UCSD-AML1 (cell line): ENCODE data around the gene ST7.
"Not testable (repeated sequence)": the region's sequence is repeated elsewhere in the genome, so short reads cannot be mapped to it uniquely, and the experiment has no call there.

ENCODE experiments used
- DNase-seq: peaks from one replicate; lab custom pipeline; 2025; ENCODE audit not compliant: unreplicated experiment; lab: John Stamatoyannopoulos, UW

Gene ST7, protein sequence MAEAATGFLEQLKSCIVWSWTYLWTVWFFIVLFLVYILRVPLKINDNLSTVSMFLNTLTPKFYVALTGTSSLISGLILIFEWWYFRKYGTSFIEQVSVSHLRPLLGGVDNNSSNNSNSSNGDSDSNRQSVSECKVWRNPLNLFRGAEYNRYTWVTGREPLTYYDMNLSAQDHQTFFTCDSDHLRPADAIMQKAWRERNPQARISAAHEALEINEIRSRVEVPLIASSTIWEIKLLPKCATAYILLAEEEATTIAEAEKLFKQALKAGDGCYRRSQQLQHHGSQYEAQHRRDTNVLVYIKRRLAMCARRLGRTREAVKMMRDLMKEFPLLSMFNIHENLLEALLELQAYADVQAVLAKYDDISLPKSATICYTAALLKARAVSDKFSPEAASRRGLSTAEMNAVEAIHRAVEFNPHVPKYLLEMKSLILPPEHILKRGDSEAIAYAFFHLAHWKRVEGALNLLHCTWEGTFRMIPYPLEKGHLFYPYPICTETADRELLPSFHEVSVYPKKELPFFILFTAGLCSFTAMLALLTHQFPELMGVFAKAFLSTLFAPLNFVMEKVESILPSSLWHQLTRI

GRCh38 chr7:116953372-116953905 is at the start of gene ST7:
Gene ST7 (plus strand): TSS chr7:116953501. CDS start chr7:116953541, 40 bp downstream.
- peak; percentile 47 for DNase-seq

DNA sequence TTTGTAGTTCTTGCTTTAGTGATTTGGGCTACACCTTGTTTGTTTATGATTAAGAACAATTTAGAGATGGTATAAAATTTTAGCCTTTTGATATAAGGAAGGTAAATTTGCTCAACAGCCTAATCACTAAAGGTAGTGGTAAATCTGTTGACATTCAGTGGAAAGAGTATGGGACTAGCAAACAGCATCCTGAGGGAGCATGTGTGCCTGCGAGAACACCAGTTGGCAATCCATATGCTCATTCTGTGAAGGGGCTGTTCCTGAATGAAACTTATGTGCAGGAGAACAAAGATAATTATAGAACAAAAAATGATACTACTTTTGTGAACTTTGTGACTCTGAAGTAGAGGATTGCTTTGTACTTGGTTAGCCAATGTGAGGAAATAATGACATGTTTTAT is 46.9 kb upstream of the ST7 start:
- no peak for DNase-seq

DNA sequence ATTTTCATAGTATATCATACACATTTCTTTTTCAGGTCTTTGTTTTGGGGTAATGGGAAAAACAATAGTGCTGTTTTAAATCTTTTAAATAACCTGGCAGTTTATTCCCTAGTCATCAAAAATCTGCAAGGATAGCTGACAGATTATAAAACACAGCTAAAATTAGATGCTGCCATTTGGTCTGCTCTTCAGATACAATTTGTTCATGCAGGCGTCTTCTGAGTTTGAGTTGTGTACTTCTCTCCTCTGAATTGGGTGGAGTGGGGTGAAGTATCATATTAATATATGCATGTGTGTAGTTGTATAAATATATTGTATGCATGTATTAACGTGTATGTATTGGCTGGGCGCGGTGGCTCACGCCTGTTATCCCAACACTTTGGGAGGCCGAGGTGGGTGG is 42.9 kb upstream of the ST7 start:
- DNase-seq: no peak

DNA sequence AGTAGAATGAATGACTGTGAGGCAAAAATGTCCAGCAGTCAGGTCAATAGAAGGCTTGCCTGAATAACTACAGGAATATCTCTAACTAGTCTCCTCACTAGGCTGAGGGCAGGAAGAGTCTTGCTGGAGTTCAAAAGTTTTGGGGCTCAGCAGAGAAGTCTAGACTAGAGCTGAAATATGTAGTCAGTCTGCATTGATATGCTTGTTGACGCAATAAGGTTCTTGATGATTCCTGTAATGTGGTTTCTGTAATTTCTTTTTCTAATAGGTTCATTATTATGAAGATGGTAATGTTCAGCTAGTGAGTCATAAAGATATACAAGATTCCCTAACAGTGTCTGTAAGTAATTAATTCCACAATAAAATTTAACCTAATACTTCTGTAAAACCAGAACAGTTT is 41.5 kb upstream of the ST7 start:
- no peak for DNase-seq

- DNase-seq: no peak
These were observed 40.9 kb upstream of the ST7 start for GRCh38 chr7:116912269-116912909.

DNA sequence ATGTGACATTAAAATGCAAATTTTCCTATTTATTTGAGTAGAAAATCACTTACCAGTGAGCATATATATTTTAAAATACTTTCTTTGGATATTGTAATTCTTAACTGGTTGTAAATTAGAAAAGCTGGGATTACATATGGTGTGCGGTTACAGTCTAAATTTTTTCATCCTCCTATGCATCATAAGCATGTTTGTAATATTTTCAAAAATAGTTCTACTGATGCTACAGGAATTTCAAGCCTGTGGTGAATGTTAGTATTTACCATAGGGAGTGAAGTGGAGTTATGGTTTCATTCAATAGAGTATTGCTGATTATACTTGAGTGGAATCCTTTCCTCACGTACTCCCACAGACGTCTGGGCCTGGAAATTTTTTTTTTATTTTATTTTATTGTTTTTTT is 34.6 kb upstream of the ST7 start:
- no peak for DNase-seq

DNA sequence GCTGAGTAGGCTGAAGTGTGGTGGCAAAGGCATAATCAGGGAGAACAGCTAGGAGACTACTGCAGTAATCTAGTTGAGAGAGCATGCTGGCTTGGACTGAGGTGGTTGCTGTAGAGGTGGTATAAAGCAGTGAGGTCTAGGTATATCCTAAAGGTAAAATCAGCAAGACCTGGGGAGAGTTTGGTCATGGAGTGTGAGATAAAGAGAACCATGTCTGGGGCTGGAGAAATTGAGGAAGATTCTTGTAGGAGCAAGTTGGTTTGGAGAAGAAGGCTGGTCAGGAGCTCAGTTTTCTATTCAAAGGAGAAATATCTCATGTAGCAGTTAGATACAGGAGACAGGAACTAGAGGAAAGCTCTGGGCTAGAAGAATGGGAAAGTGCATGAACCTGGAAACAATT is 32.9 kb upstream of the ST7 start:
- DNase-seq: no peak

- DNase-seq: no peak
These were observed 30.8 kb upstream of the ST7 start for GRCh38 chr7:116922545-116922944.

DNA sequence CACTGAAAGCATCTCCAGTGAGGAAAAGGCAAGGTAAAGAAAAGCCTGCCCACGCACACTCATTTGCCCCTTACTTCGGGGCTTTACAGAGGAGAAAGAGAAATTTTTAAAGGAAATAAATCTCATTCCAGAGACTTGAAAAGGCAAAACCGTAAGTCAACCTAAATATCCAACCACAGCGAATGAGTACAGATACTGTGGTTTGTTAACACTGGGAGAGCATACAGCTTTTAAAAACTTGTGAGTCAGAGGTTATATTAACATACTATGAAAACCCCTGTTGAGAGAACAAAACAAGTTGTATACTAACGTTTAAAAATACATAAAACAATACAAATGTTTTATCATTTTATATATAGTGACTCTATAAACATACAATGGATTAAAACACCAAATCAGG is 28.6 kb upstream of the ST7 start:
- no peak for DNase-seq

DNA sequence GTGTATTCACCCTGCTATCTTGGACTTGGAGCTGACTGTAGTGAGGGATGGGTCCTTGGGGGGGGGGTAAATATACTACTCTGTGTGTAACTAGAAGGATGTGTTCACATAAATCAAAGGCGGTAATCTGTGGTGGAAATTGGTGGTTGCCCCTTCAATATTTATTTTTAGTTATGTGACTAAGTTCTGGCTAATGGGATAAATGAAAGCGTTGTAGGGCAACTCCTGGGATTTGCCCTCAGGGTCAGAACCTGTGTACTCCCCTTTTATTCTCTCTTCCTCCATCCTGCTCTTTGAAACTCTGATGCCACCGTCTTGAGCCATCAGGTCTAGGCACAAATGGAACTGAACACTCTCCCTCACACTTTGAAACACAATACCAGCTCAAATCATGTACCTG is 24.3 kb upstream of the ST7 start:
- no peak for DNase-seq

DNA sequence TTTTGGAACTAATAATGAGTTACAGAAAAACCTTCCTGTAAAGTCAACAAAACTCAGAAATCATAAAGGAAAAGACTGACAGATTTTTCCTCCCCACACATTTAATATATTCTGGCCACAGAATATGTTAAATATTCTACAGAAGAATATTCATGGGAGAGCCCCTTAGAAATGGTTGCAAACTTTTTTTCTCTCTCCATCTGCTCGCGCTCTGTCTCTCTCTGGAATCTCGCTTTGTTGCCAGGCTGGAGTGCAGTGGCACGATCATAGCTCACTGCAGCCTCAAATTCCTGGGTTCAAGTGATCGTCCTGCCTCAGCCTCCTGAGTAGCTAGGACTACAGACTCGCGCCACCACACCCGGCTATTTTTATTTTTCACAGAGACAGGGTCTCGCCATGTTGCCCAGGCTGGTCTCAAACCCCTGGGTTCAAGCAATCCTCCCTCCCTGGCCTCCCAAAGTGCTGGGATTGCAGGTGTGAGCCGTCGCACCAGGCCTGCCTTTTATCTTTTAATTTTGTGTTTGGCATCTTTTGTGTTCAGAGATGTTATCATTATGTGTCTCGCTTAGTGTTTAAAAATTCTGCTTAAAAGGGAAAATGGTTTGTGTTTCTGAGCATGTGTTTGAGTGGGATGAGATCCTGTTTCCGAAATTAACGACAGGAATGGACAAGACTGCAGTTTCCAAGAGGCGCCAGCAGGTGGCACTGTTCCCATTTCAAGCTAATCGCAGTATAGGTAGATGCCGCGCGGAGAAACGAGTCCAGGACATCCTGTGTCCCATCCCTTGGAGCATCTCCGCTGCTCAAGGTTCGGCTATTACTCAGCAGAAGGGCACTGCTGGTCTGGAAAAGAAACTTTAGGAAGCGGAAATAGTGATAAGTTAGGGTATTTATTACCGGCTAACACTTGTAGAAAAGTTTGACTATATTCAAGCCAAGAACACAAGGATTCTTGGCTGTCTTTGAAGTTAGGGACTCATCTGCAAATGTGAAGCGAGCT is 23.1 kb upstream of the ST7 start:
- DNase-seq: peak; percentile 45

GRCh38 chr7:116932566-116932965 is 20.7 kb upstream of the ST7 start:
- no peak for DNase-seq

DNA sequence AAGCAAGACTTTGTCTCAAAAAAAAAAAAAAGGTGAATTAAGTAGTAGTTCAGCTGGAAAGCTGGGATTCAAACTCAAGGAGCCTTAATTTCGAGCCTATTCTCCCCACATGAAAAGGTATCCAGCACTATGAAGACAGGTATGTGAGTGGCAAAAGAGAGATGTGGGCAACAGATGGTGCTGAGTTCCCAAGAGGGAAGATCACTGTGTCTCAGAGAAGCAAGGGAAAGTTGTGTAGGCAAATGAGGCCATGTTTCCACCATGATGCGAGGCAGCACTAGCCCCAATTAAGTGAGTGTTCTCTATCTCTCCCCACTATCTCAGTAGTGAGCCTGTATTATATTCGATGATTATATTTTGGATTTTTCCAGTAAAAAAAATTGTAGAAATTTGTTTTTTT is 19.8 kb upstream of the ST7 start:
- no peak for DNase-seq

DNA sequence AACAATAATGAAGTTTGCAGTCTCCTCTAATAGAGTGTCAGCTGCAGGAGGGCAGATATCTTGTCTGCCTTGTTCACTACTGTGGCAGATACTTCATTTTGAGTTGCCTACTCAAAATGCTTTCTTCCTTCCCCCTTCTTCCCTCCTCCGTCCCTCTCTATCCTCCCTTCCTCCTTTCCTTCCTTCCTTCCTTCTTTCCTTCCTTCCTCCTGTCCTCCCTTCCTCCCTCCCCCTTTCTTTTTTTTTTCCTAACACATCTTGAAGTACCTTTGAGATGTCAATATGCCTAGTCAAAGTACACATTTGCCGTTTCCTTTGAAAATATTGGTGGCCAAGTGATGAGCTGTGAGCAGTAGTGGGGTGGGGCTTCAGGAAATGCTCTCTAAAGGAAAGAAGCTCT is 18.7 kb upstream of the ST7 start:
- no peak for DNase-seq

GRCh38 chr7:116936844-116937243 is 16.5 kb upstream of the ST7 start:
- not testable (repeated sequence) for DNase-seq

GRCh38 chr7:116938678-116939077 is 14.6 kb upstream of the ST7 start:
- DNase-seq: no peak

DNA sequence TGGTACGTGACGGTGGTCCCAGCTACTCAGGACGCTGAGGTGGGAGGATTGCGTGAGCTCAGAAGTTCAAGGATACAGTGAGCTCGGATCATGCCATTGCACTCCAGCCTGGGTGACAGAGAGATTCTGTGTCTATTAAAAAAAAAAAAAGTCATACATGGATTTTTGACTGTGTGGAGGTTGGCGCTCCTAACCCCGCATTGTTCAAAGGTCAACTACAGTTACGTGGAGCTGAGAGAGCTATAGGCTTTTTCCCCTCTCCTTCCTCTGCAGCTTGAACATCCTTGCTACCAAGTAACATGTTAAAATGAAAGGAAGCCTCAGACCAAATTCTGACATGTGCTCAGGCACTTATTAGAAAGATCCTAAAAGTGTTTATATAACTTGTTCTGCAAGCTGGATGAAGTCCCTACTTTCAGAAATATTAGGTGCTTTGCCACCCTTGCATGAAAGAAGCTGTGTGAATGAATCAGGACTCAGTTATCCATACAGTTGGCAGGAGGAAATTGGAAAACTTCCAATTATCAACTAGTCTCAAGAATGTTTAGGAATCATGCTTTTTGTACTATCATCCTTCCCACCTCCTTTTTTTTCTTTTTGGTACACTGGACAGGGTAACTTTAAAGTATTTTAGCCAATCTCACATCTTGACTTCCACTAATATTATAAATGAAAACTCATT is 12.5 kb upstream of the ST7 start:
- DNase-seq: no peak

DNA sequence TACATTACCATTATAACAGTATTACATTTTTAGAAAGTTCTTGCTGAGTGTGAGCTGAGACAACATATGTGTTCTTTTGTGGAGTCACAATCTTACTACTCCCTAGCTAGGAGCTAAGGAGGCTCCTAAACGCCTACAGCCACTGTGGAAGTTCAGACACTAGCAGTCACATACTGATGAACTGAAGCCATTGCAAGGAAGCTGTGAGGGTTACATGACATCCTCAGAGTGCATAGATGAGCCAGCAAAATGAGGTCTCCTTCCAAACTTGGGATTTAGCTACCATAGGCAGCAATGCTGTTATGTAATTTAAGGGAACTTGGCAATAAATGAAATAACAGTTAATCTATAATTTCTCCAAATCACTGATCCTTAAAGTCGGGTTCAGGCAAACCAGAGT is 10.8 kb upstream of the ST7 start:
- DNase-seq: no peak

GRCh38 chr7:116948934-116949333 is 4.4 kb upstream of the ST7 start:
- no peak for DNase-seq
